NCI-H345 treated with DMSO at 0.1 percent for 48 hours (cell line): Measurements from ENCODE around the gene RAB5A.
A peak's percentile ranks its signal among the peaks of the same experiment; 100 is the strongest.
"Not testable (repeated sequence)": the region's sequence is repeated elsewhere in the genome, so short reads cannot be mapped to it uniquely, and the experiment has no call there.

ENCODE experiments used
- DNase-seq: peaks from one replicate; lab custom pipeline; 2025; ENCODE audit not compliant: unreplicated experiment; lab: John Stamatoyannopoulos, UW

RAB5A gene

DNA sequence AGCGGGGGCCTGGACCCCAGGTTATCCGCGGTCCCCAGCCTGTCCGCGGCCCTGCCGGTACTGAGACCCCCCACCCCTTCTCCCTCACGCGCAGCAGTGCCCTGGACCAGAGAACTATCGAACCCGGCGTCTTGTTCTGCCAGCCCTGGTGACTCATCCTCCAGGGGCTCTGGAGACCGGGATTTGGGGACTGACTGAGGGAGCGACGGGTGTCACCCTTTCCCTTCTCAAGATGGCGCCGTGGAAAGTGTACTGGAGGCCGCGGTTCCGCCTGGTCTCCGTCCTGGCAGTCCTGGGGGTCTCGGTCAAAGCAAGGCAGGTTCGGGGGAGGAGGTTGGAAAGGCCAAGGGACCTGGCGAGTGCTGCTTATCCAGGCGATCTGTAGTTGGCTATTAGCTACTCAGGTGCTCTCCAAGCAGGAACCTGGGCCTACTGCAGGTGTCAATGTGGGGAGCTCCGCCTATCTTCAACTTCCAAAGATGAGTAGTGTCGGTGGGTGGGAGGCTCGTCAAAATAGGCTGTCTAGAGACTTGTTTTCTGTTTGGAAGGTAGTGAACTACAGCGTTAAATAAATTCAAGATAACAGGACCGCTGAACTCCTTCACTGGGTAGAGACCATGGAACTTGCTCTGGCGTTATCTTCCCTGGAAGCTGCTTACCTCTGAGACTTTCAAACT, 790 bp downstream of the RAB5A start:
- peak; percentile 13 for DNase-seq

DNA sequence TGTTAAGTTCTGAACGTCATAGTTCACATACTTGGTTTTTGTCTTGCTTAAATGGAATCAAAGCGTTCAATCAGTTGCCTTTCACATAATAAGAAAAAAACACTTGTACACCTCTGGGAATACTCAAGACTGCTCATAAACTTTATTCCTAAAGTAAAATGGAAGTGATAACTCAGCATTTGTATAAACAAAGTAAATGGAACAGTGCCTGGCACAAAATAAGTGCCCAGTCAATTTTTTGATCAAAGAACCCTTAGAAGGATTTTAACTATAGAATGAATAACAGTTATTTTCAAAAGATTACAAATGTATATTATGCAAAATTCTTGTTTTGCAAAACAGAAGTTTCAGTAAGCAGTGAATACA, 1.3 kb downstream of the RAB5A start:
- DNase-seq = no peak

DNA sequence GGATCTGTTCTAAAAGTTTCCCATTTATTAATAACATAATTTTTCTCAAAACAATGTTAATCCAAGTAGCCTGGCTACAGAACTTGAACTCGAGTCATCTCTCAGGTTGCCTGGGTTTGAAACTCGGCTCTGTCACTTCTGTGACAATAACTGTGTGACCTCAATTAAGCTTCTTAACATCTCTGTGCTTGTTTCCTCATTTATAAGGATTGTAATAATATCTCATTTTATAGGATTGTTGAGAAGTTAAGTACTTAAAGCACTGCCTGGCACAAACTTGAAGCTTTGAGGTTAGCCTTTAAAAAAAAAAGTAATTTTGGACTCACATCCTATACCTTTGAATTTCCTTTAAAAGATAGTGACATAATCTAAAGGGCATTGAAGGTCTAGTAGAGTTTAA, 3.4 kb downstream of the RAB5A start:
- DNase-seq = no peak

DNA sequence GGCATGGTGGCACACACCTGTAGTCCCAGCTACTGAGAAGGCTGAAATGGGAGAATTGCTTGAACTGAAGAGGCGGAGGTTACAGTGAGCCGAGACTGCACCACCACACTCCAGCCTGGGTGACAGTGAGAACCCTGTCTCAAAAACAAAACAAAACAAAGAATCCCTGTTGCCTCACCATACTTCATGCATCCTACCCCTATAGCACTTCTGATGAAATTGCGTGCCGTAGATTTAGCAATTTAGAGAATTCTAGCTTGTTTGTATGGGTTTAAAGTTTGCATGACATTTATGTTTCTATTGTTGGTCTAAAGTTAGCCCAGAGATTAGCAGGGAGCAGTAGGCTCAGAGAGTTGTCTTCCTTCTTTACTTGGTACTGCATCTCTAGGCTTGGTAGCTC, 7.8 kb downstream of the RAB5A start:
- no peak for DNase-seq

DNA sequence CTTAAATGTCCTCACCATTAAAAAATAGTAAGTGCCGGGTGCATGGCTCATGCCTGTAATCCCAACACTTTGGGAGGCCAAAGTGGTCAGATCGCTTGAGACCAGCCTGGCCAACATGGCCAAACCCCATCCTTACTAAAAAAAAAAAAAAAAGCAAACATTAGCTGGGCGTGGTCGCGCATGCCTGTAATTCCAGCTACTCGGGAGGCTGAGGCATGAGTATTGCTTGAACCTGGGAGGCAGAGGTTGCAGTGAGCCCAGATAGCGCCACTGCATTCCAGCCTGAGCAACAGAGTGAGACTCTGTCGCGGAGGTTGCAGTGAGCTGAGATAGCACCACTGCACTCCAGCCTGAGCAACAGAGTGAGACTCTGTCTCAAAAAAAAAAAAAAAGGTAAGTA, 10.5 kb downstream of the RAB5A start:
- DNase-seq = not testable (repeated sequence)

DNA sequence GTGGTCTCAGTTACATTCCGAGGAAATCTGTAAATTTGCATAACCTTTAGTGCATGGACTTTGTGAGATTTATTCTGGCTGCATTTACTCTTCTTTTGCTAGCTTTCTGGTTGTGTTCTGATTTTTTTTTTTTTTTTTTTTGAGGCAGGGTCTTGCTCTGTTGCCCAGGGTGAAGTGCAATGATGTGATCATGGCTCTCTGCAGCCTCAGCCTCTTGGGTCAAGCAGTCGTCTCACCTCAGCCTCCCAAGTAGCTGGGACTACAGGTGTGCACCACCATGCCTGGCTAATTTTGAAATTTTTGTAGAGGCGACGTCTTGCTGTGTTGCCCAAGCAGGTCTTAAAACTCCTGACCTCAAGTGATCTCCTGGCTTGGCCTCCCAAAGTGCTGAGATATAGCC, 12.6 kb downstream of the RAB5A start:
- DNase-seq = no peak

DNA sequence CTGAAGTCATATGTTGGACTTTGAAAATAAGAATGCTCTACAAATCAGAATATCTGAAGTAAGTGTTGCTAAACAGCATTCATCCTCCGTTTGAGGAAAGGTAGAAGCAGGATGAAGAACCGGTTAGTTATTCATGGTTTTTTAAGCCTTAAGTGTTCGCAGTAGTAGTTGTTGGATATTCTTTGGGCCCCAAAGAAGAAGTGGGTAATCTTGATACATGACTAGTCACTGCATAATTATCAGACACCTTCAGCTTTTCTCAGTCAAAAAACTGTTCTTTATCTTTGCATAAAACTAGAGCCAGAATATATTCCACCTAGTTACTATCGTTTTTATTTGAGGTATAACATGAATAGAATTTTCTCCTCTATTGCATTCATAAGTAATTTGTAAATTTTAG, 13.8 kb downstream of the RAB5A start:
- no peak for DNase-seq

DNA sequence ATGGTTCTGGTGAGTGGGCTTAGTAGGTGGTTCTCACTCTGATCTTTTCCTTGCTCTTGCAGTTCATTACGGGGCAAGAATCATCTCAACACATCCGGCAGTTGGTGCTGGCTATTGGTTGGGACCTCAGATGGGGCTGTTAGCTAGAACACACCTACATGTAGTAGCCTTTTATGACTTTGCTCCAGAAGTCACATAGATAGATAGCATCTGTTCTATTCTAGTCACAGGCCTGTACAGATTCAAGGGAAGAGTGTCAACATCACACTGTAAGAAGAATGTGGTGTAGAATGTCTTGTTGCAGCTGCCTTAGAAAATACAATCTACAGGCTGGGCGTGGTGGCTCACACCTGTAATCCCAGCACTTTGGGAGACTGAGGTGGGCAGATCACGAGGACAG, 15.1 kb downstream of the RAB5A start:
- no peak for DNase-seq

DNA sequence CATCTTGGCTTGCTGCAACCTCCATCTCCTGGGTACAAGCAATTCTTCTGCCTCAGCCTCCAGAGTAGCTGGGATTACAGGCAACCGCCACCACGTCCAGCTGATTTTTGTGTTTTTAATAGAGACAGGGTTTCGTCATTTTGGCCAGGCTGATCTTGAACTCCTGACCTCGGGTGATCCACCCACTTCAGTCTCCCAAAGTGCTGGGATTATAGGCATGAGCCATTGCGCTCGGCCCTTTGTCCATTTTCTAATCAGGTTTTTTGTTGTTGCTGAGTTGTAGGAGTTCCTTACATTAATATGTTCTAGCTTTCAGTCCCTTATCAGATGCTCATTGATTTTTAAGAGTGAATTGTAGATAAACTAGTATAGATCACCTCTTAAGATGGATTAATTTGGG, 20.3 kb downstream of the RAB5A start:
- no peak for DNase-seq

DNA sequence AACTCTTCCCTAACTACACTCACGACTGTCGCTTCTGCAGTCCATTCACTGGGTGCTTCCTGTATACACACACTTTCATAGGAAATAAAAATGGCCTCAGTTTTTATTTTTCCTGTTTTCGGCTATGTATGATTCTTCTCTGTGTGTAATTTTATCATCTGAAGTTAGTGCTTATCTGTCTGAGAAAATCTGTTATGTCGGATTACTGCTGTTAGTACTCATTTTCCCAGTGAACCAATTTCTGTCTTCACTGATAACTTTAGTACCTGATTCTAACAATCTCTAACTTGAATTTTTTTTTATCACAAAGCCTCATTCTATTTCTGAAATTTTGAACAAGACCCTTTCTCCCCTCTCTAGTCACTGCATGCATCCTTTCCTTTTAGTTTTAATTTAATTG, 20.9 kb downstream of the RAB5A start:
- no peak for DNase-seq

DNA sequence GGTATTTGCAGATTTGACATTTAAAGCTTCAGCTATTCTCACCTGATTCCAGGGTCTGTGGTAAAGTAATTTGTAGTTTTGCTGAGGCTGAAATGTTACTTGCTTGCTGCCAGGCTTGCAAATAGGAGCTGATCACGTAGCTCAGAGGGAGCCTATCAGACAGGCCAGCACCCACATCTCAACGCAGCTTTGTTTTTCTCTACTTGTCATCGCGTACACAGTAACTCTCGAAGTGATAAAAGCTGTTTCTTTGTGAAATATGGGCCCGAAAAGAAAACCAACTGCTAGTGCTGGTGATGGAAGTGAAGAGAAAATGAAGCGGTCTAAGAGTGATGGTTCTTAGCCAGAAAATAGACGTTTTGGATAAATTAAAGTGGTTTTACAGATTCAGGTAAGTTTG, 23.4 kb downstream of the RAB5A start:
- DNase-seq = no peak

DNA sequence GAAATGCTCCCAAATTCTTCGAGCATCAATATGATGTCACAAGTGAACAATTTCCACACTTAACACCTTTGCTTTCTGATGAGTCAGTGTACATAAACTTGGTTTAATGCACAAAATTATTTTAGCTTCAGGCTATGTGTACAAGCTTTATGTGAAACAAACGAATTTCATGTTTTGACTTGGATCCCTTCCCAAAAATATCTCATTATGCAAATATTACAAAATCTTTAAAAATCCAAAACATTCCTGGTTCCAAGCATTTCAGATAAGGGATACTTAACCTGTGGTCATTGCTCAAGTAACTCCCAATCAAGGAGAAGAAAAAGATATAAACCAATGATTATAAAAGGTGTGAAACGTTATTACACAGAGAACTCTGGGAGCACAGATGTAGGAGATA, 25.2 kb downstream of the RAB5A start:
- no peak for DNase-seq

DNA sequence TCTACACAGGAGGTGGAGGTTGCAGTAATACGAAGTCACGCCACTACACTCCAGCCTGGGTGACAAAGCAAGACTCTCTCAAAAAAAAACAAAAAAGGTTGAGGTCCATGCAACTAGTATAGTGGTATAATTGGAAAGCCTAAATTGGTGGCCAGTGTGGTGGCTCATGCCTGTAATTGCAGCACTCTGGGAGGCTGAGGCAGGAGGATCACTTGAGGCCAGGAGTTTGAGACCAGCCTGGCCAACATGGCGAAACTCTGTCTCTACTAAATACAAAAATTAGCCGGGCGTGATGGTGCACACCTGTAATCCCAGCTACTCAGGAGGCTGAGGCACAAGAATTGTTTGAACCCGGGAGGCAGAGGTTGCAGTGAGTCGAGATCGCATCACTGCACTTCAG, 42.0 kb downstream of the RAB5A start:
- DNase-seq = not testable (repeated sequence)

DNA sequence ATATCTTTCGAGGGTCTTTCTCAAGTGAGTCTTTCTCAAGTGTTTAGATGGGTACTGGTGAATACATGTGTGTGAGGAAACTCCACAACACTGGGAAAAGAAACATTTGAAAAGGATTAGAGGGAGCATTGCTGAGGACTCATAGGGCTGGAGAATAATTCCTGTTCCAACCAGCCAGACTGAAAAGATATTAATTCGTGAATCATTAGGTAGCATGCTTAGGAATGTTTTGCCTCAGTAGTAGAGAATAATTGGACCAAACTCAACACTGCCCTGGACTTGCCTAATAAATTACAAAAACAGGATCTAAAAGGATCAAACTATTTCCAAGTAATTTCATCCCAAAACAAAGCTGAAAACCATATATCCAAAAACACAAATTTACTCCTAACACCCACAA, 47.9 kb downstream of the RAB5A start:
- DNase-seq = no peak

DNA sequence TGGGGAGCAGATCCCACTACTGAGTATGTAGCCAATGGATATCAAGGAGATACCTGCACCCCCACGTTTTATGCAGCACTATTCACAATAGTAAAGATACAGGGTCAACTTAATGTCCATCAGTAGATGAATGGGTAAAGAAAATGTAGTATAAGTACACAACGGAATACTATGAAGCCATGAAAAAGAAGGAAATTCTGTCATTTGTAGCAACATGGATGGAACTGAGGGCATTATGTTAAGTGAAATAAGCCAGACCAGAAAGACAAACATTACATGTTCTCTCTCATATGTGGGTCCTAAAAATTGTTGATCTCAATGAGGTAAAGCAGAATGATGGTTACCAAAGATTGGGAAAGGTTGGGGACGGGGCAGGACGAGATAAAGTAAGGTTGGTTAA, 50.6 kb downstream of the RAB5A start:
- DNase-seq = no peak

DNA sequence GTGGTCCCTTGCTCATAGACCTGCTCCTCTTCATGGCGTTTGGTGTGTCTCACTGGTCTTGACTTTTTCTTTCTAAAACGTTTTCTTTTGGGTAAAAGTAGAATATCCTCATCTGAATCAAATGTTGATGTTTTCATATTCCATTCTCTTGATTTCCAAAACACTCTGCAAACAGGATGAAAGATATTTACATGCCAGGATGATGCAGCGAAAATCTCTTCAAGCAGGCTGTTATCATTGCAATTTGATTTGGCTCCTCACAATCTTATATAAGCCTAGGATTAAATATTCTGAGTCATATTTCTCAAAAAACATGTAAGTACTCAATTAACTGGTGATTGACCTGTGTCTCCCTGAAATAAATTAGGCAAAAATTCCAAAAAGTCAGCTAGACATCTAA, 55.0 kb downstream of the RAB5A start:
- DNase-seq = no peak

DNA sequence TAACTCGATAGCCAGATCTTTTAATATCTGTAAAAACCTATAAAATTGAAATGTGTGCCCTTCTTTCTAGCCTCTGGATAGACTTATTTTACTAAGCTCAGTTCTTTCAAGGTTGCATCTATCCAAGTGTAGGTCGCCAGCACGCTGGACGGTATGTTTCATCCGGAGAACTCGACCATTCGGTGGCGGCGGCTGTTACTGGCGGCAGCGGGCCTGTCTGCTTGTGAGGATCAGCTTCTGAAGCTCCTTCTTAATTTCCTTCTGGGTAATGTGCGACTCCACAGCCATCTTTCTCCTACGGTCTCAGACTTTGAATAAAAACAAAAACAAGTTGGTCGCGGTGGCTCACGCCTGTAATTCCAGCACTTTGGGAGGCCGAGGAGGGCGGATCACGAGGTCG, 61.1 kb downstream of the RAB5A start:
- DNase-seq = no peak

DNA sequence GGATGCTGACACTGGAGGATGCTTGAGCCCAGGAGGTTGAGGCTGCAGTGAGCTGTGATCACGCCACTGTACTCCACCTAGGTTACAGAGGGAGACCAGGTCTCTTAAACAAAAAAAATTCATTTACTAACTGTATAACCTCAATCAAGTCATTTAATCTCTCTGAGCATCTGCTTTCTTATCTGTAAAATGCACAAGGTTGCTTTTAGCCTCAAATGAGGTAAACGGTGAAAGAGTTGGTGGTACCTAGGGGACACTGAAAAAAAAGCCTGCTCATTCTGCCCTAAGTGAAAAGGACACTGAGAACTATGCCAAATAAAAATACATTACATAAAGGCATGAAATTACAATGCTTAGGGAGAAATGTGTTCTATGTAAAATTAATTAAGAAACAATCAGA, 61.7 kb downstream of the RAB5A start:
- DNase-seq = no peak

DNA sequence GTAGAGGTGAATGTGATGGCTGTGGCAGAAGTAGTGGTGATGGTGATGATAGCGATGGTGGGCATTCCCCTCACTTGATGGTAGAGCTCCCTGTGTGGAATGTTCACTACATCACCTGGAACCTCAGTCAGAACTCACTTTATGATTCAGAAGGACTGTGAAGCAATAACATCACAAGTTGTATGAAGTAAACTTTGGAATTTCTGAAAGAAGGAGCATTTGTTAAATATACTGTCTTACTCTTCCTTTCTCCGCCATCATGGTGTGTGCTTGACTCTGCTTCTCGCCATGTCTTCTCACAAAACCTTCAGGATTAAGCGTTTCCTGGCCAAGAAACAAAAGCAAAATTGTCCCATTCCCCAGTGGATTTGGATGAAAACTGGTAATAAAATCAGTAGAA, 65.3 kb downstream of the RAB5A start, which contains the start of gene PP2D1:
PP2D1 (minus strand) TSS at position 101 of the 400 bp plus-strand sequence. CDS start 192 bp downstream, outside the sequence.
- DNase-seq = no peak

DNA sequence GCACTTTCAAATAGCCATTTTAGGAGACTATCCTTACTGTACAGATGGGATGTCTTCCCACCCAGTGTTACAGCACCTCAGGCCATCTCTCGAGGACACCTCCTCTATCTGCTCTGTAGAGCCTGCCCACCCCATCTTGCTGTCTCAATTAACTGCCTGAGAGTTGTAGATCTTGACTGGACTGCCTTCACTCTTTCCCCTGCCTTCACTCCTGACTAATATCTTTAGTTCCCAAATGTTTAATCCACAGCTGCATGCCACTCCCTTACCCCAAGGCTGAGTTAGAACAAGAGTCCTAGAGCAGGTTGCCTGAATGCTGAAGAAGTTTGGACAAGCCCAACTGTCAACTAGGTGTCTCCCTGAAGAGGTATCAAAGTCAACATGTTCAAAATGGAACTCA, 66.5 kb downstream of the RAB5A start:
- no peak for DNase-seq

DNA sequence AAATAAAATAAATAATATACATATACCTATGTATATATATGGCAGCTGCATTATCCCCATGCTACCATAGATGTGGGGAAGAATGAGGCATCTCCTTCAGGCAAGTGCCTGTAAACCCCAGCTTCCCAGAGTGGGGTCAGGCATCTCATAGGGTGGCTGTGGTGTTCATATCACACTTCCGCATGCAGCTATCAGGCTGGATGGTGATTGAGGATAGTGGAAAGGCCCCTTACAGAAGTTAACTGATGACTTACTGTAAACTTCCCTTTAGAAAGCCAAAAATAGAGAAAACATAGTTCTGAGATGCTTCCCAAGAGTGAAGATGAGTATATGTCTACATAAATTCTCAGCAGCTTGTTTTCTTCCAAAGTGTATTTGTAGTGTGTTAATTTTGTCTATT, 68.6 kb downstream of the RAB5A start:
- DNase-seq = no peak

DNA sequence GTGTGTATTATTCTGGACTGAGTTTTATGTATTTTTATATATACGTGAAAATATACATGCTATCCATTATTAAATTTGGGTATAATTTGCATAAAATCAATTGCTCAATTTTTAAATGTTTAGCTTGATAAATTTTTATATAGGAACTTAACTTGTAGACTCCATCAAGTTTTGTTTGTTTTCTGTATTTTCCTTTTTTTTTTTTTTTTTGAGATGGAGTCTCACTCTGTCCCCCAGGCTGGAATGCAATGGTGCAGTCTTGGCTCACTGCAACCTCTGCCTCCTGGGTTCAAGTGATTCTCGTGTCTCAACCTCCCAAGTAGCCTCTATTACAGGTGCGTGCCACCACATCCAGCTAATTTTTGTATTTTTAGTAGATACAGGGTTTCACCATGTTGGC, 69.2 kb downstream of the RAB5A start:
- DNase-seq = not testable (repeated sequence)

DNA sequence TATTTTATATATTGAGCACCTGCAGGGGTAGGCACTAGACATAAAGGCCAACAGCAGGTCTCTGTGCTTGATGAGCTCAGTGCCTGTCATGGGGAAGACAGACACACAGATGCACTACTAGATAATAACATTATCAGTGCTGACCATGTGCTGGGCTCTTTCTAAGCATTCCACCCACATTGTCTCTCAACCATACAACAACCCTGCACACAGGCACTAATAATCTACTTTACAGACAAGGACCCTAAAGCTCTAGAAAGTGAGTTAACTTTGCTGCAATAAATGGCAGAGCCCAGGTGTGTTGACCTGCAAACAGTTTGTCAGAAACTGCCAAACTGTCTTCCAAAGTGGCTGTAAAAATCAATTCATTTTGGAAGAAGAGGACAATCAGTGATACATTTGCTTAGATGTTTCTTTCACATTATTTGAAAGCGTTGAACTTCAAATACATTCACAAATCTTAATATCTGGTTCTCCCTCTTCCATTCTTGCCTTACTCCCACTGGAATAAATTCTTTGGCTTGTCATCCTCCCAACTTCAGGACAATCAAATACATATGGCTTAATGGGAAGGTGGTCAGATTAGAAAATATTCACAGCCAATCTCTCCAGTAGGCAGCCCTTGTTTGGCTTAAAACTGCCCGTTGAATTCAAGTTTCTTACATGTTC, 76.2 kb downstream of the RAB5A start:
- DNase-seq = no peak
